GM18499 (cell line): Measurements from ENCODE around the gene CENPP.

Source experiments
- ATAC-seq: cut with Tn5 transposase; IDR thresholded peaks from one replicate; pipeline ENCODE4 v1.9.1; 2021; ENCODE audit warnings: moderate number of reproducible peaks; ENCODE audit not compliant: insufficient read depth, unreplicated experiment

The CENPP gene

GRCh38 chr9:92608241-92608908 lies 282.6 kb downstream of the CENPP start:
- ATAC-seq, result no peak

GRCh38 chr9:92608909-92609445 lies 283.2 kb downstream of the CENPP start:
- no peak for ATAC-seq

- no peak for ATAC-seq
These were observed 285.0 kb downstream of the CENPP start for GRCh38 chr9:92610470-92611420.

GRCh38 chr9:92611621-92612285 lies 286.0 kb downstream of the CENPP start:
- ATAC-seq, result no peak

GRCh38 chr9:92612292-92612691 lies 286.5 kb downstream of the CENPP start:
- ATAC-seq, result no peak

- no peak for ATAC-seq
These were observed 287.1 kb downstream of the CENPP start for GRCh38 chr9:92612816-92613215.

GRCh38 chr9:92613268-92614122 lies 287.7 kb downstream of the CENPP start:
- ATAC-seq, result no peak

- no peak for ATAC-seq
These were observed 288.4 kb downstream of the CENPP start for GRCh38 chr9:92614123-92614510.

GRCh38 chr9:92614763-92615461 lies 289.2 kb downstream of the CENPP start:
- ATAC-seq, result no peak

GRCh38 chr9:92615790-92616189 lies 290.0 kb downstream of the CENPP start:
- ATAC-seq, result no peak

- ATAC-seq, result no peak
These were observed 290.5 kb downstream of the CENPP start for GRCh38 chr9:92616199-92616641.

- no peak for ATAC-seq
These were observed 290.9 kb downstream of the CENPP start for GRCh38 chr9:92616655-92617111.

- ATAC-seq, result no peak
These were observed 291.6 kb downstream of the CENPP start for GRCh38 chr9:92617195-92617813.

- ATAC-seq, result no peak
These were observed 292.3 kb downstream of the CENPP start for GRCh38 chr9:92617951-92618510.

GRCh38 chr9:92618633-92619225 lies 293.0 kb downstream of the CENPP start:
- ATAC-seq, result no peak

- ATAC-seq, result no peak
These were observed 294.0 kb downstream of the CENPP start for GRCh38 chr9:92619601-92620300.

GRCh38 chr9:92620845-92621244 lies 295.1 kb downstream of the CENPP start:
- ATAC-seq, result no peak
